ENCODE data around the gene TOPBP1. TPM values are rescaled to one million over a fixed set of nuclear protein-coding genes. Genes with fewer than 3 reads are reported as not detected.

Gene TOPBP1
- total RNA-seq, 2 experiments from 2014 or later: 29.1 to 32.4 TPM

DNA sequence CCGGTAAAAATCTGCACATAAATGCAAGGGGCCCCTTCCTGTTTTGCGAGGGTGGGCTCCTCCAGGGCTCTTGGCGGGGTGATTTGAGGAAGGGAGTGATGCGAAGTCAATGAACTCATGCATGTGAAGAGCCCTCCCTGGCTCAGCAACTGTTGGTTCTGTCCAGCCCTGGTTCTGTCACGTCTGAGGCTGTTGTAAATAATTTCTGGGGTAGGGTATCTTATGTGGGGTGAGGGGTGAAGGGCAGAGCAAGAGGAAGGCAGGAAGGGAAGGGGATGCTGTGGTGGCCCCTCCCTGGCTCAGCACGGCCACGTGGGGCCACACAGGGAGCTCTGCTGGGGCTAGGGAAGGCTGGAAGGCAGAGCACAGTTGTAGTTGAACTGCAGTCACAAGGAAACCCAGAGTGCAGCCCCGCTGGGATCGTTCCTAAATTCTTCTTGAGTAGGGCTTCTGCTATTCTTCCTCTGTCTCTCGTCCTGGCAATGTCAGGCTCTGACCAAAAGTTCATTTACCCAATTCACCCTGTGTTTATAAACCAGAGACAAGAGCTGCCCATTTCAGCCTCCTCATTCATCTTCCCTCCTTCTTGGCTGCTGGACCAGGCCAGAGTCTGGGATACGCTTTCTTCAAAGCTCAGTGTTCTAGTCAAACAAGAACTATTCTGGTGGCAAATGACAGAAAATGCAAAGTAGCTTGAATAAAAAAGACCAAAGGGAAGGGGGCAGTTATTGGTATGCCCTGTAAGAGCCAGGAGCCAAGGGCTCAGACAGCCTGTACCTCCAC lies 14.8 kb upstream of the TOPBP1 start:
- ChIA-PET POLR2A (no interaction called here), CTCF (no interaction called here)
- Mint-ChIP-seq H3K9me3 (peaks cover 3% of the 10 kb centered on the region), H3K27ac (no peak overlapping the region), H3K27me3 (peaks cover 87% of the 10 kb centered on the region), H3K36me3 (ENCODE audit: low read depth) (no peaks in the 10 kb centered on the region), H3K4me1 (ENCODE audit: low read depth) (peaks cover 8% of the 10 kb centered on the region), H3K4me3 (no peak overlapping the region)
- TF ChIP-seq, protein P1, sequence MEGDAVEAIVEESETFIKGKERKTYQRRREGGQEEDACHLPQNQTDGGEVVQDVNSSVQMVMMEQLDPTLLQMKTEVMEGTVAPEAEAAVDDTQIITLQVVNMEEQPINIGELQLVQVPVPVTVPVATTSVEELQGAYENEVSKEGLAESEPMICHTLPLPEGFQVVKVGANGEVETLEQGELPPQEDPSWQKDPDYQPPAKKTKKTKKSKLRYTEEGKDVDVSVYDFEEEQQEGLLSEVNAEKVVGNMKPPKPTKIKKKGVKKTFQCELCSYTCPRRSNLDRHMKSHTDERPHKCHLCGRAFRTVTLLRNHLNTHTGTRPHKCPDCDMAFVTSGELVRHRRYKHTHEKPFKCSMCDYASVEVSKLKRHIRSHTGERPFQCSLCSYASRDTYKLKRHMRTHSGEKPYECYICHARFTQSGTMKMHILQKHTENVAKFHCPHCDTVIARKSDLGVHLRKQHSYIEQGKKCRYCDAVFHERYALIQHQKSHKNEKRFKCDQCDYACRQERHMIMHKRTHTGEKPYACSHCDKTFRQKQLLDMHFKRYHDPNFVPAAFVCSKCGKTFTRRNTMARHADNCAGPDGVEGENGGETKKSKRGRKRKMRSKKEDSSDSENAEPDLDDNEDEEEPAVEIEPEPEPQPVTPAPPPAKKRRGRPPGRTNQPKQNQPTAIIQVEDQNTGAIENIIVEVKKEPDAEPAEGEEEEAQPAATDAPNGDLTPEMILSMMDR (IDR thresholded peaks at IDR 0.05): no peak
- no peak overlapping the region for H3K27ac ChIP-seq (ENCODE audit: low read depth in 1 of 2, low read length in 2 of 2)
- ATAC-seq (ENCODE audit: poor library complexity) (no peak), DNase-seq (no peak)
- peaks cover 7% of the 10 kb centered on the region for H3K4me1 ChIP-seq (ENCODE audit: insufficient read depth, low read length)
- intact Hi-C loops (cut with DNase I, micrococcal nuclease): no loop called here
- H3K4me3 ChIP-seq (ENCODE audit: low read length): no peak overlapping the region
- peaks cover 0 to 14% of the 10 kb centered on the region in 2 experiments for H3K9me3 ChIP-seq (ENCODE audit: control insufficient read depth in 1 of 2, insufficient read depth in 1 of 2, low read length in 2 of 2)
- H3K27me3 ChIP-seq (ENCODE audit: control insufficient read depth in 1 of 2, insufficient read depth in 2 of 2, low read length in 2 of 2): peaks cover 41 to 48% of the 10 kb centered on the region in 2 experiments
- no peaks in the 10 kb centered on the region for H3K36me3 ChIP-seq (ENCODE audit: insufficient read depth, low read length)

DNA sequence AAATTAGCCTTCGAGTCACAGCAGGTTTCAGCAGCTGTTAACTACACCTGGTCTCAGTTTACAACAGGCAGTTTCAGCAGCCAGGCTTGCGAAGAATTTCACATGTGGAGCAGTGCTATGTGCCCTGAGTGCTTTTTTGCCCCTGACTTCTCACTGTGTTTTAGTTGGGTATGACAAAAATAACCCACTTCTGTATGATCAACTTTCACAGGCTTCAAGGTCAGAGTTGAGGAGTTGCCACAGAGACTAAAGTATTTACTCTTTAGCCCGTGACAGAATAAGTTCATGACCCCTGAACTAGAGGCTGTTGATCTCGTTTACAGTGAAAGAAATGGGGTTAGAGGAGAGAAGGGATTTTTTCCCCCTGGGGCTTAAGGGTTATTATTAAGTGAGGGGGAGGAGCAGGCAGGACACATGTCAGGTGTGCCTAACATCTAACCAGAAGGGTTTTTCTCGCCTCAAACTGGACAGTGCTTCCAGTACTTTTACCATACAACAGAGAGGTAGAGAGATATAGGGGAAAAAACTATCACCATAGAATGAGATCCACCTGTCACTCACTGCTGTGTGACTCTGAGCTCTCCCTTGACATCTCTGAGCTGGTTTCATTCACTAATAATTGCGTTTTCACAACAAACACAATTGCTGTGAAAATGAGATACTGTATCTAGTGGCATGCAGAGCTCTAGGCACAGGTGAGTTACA lies 14.0 kb upstream of the TOPBP1 start:
- Mint-ChIP-seq H3K36me3 (ENCODE audit: low read depth) (no peaks in the 10 kb centered on the region), H3K4me3 (no peak overlapping the region), H3K4me1 (ENCODE audit: low read depth) (peaks cover 8% of the 10 kb centered on the region), H3K9me3 (peaks cover 3% of the 10 kb centered on the region), H3K27me3 (peaks cover 87% of the 10 kb centered on the region), H3K27ac (no peak overlapping the region)
- POLR2A ChIA-PET: no interaction called here
- Histone ChIP-seq H3K9me3 (ENCODE audit: control insufficient read depth in 1 of 2, insufficient read depth in 1 of 2, low read length in 2 of 2) (peaks cover 0 to 11% of the 10 kb centered on the region in 2 experiments), H3K4me3 (ENCODE audit: low read length) (no peak overlapping the region), H3K4me1 (ENCODE audit: insufficient read depth, low read length) (peaks cover 7% of the 10 kb centered on the region), H3K36me3 (ENCODE audit: insufficient read depth, low read length) (no peaks in the 10 kb centered on the region), H3K27ac (ENCODE audit: low read depth in 1 of 2, low read length in 2 of 2) (no peak overlapping the region), H3K27me3 (ENCODE audit: control insufficient read depth in 1 of 2, insufficient read depth in 2 of 2, low read length in 2 of 2) (peaks cover 39 to 48% of the 10 kb centered on the region in 2 experiments)
- no peak for ATAC-seq (ENCODE audit: poor library complexity)
- intact Hi-C loops (cut with DNase I, micrococcal nuclease): no loop called here
- TF ChIP-seq, protein P1 (IDR thresholded peaks at IDR 0.05): no peak
- no peak for DNase-seq
- CTCF ChIA-PET: no interaction called here

DNA sequence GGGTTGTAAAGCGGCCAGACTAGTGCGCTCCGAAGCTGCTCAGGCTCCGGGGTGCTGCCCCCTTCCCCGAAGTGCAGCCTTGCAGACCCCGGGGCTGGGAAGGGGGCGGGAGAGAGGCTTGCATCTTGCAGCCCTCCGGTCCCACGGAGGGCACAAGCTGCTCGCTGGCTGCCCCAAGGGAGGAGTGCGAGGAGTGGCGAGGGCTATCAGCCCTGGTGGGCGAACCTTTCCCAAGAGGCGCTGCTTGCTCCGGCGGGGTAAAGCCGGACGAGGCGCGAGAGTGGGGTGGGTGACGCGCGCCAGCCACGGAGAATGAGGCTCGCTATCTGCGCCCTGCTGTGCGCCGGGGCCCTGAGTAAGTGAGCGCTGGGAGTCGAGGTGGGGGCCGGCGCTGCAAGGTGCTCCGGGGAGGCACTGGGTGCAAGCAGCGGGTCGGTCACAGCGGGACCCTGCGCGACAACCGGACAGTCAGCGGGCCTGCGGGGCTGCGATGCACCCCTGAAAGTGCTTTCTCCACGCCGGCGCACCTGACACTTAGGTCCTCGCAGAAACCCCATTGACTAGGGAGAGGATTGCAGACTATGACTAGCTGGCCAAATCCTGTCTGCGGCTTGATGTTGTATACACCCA lies 12.7 kb upstream of the TOPBP1 start:
- TF ChIP-seq, protein P1 (IDR thresholded peaks at IDR 0.05): no peak
- intact Hi-C loops (cut with DNase I, micrococcal nuclease): no loop called here
- H3K9me3 Mint-ChIP-seq: peaks cover 3% of the 10 kb centered on the region
- Histone ChIP-seq H3K27me3 (ENCODE audit: control insufficient read depth in 1 of 2, insufficient read depth in 2 of 2, low read length in 2 of 2) (peaks cover 39 to 48% of the 10 kb centered on the region in 2 experiments), H3K27ac (ENCODE audit: low read depth in 1 of 2, low read length in 2 of 2) (no peak overlapping the region), H3K36me3 (ENCODE audit: insufficient read depth, low read length) (no peaks in the 10 kb centered on the region), H3K9me3 (ENCODE audit: control insufficient read depth in 1 of 2, insufficient read depth in 1 of 2, low read length in 2 of 2) (peaks cover 0 to 11% of the 10 kb centered on the region in 2 experiments), H3K4me1 (ENCODE audit: insufficient read depth, low read length) (peaks cover 7% of the 10 kb centered on the region), H3K4me3 (ENCODE audit: low read length) (no peak overlapping the region)
- H3K27ac Mint-ChIP-seq: no peak overlapping the region
- no peak for ATAC-seq (ENCODE audit: poor library complexity)
- ChIA-PET CTCF (no interaction called here), POLR2A (no interaction called here)
- peaks cover 8% of the 10 kb centered on the region for H3K4me1 Mint-ChIP-seq (ENCODE audit: low read depth)
- DNase-seq: no peak
- H3K36me3 Mint-ChIP-seq (ENCODE audit: low read depth): no peaks in the 10 kb centered on the region
- H3K4me3 Mint-ChIP-seq: no peak overlapping the region
- peaks cover 83% of the 10 kb centered on the region for H3K27me3 Mint-ChIP-seq

Data from CD4-positive, alpha-beta T cell (primary cell).